ENCODE results near the gene TBL3.

DNA sequence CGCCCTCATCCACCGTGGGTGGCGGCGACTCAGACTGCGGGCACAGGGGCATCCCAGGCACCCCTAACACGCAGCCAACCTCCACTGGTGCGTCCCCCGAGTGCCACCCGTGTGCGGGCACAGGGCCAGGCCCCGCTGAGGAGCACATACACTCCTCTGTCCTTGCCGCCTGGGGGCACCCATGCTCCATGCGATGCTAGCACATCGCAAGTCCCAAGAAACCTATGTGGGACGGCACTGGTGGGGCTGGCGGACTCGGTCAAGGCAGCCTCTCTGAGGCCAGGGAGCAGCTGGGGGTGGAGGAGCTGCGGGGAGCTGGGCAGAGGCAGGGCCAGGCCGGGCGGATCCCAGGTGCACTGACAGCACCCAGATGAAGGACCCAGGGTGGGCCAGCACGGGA lies 33.8 kb downstream of the TBL3 start:
- TF ChIP-seq CTCF (IDR thresholded peaks at IDR 0.05) (no peak), POLR2A (IDR thresholded peaks at IDR 0.05) (no peak)

Measured in right lobe of liver (tissue), 4 donors.